ENCODE data around the gene NUDT9.
"Not testable (repeated sequence)": the region's sequence is repeated elsewhere in the genome, so short reads cannot be mapped to it uniquely, and the experiment has no call there.

The NUDT9 gene

DNA sequence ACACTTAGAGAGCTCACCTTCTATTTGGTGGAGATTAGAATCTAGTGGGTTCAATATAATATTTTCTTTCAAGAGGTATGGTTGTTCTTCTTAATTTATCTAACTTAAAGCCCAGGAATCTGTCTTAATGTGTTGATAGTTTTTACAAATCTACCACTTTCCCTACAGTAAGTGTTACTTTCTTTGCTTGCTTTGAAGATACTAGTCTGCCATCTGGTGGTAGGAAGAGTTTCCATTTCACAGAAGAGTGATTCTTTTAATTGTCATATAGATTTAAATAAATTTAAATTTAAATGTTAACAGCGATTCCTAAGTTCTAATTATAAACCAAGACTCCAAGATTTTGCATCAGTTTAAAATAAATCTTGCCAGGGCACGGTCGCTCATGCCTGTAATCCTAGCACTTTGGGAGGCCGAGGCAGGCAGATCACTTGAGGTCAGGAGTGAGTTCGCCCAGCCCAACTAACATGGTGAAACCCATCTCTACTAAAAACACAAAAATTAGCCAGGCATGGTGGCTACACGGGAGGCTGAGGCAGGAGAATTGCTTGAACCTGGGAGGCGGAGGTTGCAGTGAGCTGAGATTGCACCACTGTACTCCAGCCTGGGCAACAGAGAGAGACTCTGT lies 43.5 kb downstream of the NUDT9 start:
- no peak for DNase-seq

DNA sequence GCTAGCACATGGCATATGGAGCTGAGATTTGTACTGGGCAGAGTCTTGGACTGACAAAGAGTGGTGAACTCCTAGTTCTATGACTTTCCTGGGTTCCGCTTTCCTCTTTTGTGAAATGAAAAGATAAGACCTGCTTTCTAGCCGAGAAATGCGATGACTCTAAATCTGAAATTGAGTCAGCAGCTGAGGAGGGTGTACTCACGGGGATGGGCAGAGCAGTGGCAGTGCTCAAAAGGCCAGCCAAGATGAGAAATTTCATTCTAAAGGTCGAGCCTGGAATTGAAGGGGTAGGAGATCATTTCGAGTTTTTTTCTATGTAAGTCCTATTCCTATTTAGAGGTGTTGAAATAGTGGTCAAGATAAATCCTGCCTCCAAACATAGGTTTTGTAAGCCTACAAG lies 47.0 kb downstream of the NUDT9 start:
- DNase-seq = no peak

DNA sequence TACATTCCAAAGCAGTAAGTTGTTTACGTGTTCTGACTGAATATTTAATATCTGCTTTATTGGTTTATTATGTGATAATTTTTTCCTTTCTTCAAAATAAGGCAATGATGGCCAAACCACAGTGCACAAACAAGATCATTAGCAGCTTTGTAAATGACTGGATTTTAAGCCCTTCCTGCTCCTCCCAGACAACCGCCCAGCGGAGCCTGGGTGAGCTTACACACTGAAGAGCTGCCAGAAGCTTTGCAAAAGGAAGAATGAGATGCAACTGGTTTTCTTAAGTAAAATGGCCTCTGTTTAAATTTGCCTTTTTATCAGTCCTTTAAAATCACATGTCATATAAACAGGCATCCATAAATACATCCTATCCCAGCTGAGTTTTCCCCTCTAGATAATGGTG lies 54.6 kb downstream of the NUDT9 start:
- DNase-seq = no peak

DNA sequence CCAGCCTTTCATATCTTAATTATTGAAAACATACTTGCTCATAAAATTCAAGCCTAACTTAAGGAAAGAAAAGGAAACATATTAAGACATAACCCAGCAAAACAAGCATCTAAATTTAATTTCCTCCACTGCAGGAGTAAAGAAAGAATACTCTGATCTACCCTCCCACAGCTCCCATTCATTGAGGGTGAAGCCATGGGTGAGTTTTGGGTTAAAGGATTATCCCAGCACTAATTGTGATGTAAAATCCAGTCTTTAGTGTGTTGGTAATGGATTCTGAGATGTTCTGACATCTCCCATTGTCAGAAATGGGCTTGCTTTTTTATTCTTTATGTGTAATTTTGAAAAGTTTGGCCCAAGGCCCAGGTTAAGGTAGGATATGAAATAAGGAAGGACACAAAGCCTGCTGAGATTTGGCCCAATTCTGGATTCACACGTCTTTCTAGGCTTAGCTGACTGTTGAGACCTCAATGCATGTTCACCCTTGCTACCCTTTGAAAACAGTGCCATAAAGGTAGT lies 56.4 kb downstream of the NUDT9 start:
- no peak for DNase-seq

DNA sequence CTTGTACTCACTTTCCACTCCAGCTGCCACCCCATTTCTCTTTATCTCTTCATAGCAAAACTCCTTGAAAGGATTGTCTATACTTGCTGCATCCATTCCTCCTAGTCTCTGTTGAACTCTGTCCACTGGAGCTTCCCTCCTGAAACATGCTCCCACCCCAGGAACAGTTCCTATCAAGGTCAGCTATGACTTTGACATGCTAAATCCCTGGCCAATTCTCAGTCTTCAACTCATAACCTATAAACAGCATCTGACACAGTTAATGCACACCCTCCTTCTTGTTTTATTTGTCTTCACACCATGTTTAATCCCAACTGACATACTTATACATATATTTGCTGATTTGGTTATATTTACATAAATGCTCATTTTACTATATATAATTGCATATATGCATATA lies 59.0 kb downstream of the NUDT9 start:
- DNase-seq = no peak

DNA sequence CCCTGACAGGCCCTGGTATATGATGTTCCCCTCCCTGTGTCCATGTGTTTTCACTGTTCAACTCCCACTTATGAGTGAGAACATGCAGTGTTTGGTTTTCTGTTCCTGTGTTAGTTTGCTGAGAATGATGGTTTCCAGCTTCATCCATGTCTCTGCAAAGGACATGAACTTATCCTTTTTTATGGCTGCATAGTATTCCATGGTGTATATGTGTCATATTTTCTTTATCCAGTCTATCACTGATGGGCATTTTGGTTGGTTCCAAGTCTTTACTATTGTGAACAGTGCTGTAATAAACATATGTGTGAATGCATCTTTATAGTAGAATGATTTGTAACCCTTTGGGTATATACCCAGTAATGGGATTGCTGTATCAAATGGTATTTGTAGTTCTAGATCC lies 60.9 kb downstream of the NUDT9 start:
- not testable (repeated sequence) for DNase-seq

DNA sequence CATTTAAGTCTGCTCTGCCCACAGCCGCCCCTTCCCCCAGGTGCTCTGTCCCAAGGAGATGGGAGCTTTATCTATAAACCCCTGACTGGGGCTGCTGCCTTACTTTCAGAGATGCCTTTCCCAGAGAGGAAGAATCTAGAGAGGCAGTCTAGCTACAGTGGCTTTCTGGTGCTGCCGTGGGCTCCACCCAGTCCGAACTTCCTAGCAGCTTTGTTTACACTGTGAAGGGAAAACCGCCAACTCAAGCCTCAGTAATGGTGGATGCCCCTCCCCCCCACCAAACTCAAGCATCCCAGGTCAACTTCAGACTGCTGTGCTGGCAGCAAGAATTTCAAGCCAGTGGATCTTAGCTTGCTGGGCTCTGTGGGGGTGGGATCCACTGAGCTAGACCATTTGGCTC lies 66.3 kb downstream of the NUDT9 start:
- DNase-seq = not testable (repeated sequence)

DNA sequence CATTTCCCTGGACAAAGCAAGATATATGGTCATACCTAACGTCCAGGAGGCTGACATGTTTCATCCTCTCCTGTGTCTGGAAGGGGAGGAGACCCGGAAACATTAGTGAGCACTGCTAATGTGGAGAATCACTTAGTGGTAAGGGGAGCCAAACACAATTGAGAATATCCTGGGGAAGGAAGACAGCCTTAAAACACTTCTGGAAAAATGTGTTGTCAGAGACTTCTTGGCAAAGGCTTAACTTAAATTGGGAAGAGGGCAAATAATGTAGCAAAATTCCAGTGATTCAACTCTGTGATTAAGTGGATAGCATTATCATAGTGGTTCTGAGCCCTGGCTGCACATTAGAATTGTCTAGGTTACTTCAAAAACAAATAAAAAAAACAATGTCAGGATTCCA lies 67.3 kb downstream of the NUDT9 start:
- no peak for DNase-seq

DNA sequence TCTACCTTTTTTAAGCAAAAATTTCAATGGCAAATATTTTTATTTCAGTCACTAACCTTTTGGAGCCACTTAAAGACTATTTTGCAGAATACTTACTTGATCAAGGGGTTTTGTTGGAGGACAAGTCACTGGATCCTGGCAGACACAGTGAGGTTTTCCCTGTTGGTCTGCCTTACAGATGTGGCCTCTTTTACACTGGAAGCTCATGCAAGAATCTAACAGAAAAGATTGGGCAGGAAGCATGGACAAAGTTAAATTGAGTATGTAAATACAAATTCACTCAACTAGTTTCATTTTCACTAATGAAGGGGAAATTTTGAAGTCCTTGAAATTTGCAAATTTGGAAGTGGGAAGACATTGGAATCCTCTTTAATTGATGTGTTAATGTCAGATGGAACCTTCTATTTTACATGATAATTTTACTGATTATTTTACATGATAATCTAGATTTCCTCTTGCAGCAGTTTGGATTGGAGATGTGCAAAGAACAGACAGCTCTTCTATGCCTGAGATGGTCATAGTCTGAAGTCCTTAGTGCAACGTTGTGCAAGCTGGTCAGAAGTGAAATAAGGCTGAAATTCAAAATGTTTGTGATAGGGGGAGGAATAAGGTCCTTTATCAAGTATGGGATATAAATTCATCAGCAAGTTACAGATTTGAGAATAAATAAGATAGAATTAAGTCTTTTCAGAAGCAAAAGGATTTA lies 68.4 kb downstream of the NUDT9 start:
- no peak for DNase-seq

DNA sequence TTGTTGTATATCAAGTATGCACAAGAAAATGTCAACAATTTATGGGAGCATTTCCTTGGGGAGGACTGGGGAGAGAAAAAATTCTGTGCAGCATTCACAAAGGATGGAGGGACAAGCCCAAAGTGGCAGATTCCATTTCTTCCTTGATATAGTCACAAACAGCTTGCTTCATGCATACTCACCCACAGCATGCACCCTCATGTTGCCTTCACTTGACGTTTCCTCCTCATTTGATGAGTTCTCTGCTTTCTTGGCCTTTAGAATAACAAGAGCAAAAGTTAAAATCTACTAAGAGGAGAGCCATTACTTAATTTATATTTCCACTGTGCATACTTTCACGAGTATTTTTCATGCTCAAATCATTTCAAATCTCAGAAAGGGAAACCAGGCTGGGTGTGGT lies 69.1 kb downstream of the NUDT9 start:
- no peak for DNase-seq

DNA sequence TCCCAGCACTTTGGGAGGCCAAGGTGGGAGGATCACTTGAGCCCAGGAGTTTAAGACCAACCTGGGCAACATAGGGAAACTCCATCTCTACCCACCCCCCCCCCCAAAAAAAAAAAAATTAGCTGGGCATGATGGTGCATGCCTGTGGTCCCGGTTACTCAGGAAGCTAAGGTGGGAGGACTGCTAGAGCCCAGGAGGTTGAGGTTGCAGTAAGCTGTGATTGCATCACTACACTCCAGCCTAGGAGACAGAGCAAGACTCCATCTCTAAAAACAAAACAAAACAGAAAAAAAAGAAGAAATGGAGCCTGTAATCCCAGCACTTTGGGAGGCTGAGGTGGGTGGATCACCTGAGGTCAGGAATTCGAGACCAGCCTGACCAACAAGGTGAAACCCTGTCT lies 69.5 kb downstream of the NUDT9 start:
- DNase-seq = not testable (repeated sequence)

DNA sequence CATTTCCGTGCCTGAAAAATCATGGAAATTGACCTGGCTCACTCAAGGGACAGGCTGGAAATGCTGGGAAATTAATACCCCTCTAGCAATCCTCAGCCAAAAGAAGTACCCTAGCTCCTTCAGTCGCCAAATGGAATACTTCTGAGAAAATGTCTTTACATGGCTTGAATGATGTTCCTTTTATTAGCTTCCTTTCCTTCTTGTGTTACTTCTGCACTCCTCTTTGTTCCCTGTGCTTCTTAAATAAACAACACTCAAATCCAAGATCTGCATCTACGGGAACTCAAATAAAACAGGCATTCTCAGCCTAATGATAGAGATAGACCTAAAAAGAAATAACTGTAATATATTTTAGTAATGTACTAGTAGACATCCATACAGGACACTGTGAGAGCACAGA lies 70.7 kb downstream of the NUDT9 start:
- no peak for DNase-seq

DNA sequence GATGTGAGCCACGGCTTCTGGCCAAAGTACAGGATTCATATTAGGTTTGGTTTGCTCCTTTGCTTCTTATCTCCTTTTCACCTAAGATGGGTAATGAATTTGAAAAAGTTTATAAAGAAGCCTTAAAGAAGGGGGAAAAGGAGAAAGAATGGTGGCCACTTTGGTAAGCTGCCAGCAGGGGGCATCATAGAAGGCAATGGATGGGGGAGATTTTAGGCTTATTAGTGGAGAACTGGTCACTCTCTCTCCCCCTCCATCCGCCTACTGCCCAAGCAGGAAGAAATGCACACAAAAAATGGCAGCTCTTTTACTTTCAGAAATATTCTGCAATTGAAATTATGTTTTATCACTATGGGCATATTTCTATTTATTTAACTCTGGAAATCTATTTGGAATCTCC lies 74.8 kb downstream of the NUDT9 start:
- no peak for DNase-seq

DNA sequence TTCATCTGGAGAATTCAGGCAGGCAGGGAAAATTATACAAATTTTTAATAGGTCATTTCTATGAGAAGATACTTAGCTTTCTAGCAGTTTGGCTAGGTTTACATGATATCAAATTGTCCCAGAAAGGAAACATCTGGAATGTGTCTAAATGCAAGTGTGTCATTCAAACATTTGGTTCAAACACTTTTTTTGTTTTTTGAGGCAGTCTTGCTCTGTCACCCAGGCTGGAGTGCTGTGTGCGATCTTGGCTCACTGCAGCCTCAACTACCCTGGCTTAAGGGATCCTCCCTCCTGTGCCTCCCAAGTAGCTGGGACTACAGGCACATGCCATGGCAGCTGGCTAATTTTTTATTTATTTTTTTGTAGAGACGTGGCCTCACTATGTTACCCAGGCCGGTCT lies 75.2 kb downstream of the NUDT9 start:
- DNase-seq = no peak

DNA sequence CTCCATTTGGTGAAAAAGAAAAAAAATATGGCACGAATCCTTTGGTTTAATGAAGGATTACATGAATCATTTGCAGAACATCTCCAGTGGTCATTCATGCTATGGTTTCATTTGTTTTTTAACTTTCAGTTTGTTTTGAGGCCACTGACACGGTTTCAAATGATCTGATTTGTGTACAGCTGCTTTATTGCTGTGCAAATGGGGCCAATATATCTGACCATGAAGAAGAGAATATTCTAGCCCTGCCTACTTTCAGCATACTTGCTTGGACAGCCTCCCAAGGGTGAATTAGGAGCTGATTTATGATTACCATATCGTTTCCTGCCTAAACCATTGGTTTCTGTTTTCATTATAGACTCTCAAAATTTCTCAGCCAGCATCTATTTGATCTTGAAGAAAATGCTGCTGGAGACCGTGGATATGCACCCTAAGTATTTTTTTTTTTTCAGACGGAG lies 76.1 kb downstream of the NUDT9 start:
- DNase-seq = no peak

DNA sequence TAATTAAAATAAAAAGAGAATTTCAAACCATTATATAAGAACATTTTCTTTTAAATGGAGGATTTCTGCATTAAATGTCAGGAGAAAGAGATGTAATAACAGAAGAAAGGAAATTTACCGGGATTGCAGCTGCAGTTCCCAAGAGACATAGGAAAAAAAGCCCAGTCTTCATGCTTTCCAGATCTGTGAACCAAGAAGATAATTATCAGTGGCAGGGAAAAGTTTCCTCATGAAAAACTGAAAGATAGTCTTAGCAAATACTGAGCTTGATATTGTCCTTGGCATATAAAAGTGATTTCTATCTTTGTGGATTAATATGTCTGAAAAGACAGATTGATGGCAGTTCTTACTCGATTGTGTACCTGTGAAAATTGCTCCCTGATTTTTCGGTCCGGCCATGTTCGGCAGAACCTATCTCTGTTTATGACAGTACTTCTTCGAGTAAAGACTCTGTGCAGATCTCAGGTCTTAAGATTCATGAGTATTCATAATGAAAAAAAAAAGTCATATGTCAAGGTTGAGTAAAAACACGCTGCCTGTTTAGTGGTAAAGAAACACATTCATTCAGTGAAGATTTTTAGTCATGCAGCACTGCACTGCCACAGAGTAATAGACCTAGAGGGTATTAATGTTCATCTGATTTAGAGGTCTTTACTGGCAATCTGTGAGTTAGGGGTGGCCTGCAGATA lies 77.2 kb downstream of the NUDT9 start:
- DNase-seq = no peak

DNA sequence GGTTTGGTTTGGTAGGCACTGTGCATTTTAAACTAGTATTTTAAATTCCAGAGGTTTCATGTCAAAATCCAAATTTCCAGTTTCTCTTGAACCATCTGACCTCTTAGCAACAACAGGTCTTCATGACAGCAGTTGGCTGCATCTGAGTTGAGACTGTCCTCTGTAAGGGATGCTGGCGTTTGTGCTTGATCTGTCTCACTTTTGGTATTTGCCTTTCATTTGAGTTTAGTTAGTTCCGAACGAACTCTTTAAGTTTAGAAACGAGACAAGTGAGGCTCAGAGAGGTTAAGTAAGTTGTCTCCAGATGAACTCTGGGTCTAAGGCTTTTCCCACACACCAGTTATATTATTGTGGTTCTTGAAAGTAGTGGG lies 77.7 kb downstream of the NUDT9 start:
- no peak for DNase-seq

DNA sequence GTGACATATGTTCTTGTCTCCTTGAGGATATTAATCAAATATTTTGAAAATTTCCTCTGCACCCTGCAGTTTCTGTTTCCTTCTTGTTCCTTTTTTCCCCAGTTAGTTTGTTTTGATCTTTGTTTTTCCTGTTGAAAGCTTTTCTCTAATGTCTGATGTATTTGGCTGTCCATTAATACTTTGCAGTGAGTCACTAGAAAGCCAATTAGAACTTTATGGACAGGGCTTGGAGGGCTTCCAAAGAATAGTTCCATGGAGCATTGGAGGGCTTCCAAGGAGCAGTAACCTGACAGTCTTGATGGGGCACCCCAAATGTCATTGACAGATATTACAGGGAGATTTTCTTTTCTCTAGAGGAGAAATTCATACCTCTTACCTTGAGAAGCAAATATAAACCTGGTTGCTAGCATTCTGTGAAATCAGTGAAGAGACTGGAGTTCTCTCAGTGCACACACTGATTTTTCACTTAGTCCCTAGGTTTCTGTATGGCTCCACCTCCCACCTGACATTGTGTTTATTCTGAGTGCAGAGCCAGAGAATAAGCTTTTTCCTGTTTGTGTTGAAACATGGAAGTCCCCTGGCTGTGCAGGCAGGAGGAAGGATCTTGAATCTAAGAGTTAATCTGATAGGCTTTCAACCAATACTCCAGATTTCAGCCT lies 80.3 kb downstream of the NUDT9 start:
- no peak for DNase-seq

DNA sequence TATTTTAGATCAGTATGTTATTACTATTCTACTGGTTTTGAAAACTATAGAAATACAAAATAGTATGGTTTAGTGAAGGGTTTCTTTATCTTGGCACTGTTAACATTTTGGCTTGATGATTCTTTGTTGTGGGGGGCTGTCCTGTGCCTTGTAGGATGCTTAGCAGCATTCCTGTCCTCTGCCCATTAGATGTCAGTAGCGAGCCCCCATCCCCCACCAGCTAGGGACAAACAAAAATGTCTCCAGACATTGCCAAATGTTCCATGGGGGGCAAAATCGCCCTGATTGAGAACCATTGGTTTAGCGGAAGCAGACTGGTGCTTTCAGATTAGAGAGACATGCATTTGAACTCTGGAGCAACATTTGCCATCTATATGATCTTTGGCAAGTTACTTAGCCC lies 83.5 kb downstream of the NUDT9 start:
- DNase-seq = no peak

DNA sequence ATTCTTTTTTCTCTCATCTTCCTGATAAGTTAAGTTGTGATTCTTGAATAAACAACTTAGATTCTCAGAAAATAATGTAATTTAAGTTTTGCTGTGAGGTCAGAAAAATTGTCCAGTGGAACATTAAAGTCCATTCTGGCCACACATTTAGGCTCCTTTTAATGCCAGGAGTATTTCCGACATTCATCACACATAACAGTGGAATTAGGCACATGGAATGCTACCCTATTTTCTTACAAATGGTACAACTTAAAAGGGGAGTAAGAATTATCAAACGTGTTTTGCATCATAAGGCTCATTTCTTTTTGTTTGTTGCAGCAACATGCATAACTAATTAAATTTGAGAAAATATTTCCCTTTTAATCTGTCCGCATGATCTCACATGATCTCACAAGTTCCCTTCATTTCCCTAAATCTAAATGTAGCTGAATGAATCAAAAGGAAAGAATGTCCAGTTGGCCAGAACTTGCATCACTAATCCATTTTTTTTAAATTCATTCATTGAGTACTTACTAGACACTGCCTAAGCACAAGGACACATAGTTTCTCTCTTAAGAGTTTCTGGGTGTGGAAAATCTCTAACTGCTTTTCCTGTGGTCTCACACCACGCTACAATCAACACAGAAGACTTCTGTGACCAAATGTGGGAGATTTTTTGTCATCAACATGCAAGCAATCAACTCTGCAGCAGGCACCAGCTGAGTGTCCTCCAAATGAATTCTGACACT lies 84.8 kb downstream of the NUDT9 start:
- no peak for DNase-seq
